Mucosa of descending colon (tissue), 3 donors: ENCODE data around the gene GALNT11. TPM values are rescaled to one million over a fixed set of nuclear protein-coding genes. Genes with fewer than 3 reads are reported as not detected.

ENCODE experiments used
- ATAC-seq: fragments of 200-7000 bp; cut with Tn5 transposase; one replicate; pipeline ENCODE4 v1.9.1; 2020; ENCODE audit warnings: mild to moderate bottlenecking, moderate library complexity
- DNase-seq, 3 donors: peaks; one replicate each; pipeline ENCODE4 v3.0.0-alpha.2; 2020
- H3K36me3 ChIP-seq: fragments of 200-600 bp; one replicate; pipeline ENCODE4 v1.8.0; 2021; ENCODE audit warnings: low read depth, mild to moderate bottlenecking
- H3K4me1 ChIP-seq: fragments of 200-600 bp; one replicate; pipeline ENCODE4 v1.8.0; 2021; ENCODE audit warnings: low read depth, mild to moderate bottlenecking
- H3K4me3 ChIP-seq: fragments of 200-600 bp; one replicate; pipeline ENCODE4 v1.8.0; 2021; ENCODE audit warnings: mild to moderate bottlenecking
- H3K9me3 ChIP-seq: fragments of 200-600 bp; one replicate; pipeline ENCODE4 v1.8.0; 2021; ENCODE audit warnings: mild to moderate bottlenecking
- intact Hi-C, 2 donors: fragments of 100-400 bp; cut with DNase I in 1 of 2; cut with micrococcal nuclease in 1 of 2; formaldehyde crosslinking; loops; one replicate each; pipeline versions ENCODE4 v1.11.0 to v1.11.1; 2022; cut with DNase I, micrococcal nuclease
- total RNA-seq, 3 donors: library from RNA; stranded (reverse); fragmentation: NEBNext Ultra II Directional in 2 of 3; extraction: Animal tissue kit (Norgen Biotek cat#: 25700) in 2 of 3; gene quantifications; one replicate each; pipeline versions ENCODE4 v1.2.1 to v1.2.4, GENCODE V29; 2021 to 2023
- TF ChIP-seq, protein P1 (sequence below): fragments of 200-600 bp; IDR thresholded peaks from one replicate; pipeline ENCODE4 v1.8.0; 2022; ENCODE audit warnings: antibody characterized with exemption, mild to moderate bottlenecking
- donor health status: DM: no; HTN: no; CAD: no; lungs with moderate emphysema.
- donor health status: DM: no; HTN: no; CAD: no.
- donor health status: DM: no; HTN: yes; CAD: no.

GALNT11 gene
- total RNA-seq, 3 donors from 2014 or later, result 16.2 to 29.3 (median 21.9) TPM

GRCh38 chr7:152133804-152134203 is 108.3 kb downstream of the GALNT11 start:
- intact Hi-C loops, result no loop called here
- Histone ChIP-seq H3K4me3 (no peak overlapping the region), H3K36me3 (no peaks in the 10 kb centered on the region), H3K4me1 (no peaks in the 10 kb centered on the region), H3K9me3 (no peaks in the 10 kb centered on the region)
- TF ChIP-seq, protein P1, sequence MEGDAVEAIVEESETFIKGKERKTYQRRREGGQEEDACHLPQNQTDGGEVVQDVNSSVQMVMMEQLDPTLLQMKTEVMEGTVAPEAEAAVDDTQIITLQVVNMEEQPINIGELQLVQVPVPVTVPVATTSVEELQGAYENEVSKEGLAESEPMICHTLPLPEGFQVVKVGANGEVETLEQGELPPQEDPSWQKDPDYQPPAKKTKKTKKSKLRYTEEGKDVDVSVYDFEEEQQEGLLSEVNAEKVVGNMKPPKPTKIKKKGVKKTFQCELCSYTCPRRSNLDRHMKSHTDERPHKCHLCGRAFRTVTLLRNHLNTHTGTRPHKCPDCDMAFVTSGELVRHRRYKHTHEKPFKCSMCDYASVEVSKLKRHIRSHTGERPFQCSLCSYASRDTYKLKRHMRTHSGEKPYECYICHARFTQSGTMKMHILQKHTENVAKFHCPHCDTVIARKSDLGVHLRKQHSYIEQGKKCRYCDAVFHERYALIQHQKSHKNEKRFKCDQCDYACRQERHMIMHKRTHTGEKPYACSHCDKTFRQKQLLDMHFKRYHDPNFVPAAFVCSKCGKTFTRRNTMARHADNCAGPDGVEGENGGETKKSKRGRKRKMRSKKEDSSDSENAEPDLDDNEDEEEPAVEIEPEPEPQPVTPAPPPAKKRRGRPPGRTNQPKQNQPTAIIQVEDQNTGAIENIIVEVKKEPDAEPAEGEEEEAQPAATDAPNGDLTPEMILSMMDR, result no peak
- ATAC-seq (peak; percentile 22), DNase-seq (no peak)

- no peaks in the 10 kb centered on the region for H3K4me1 ChIP-seq
- DNase-seq (no peak), ATAC-seq (no peak)
- intact Hi-C loops, result no loop called here
- peaks cover 5% of the 10 kb centered on the region for H3K36me3 ChIP-seq
- no peaks in the 10 kb centered on the region for H3K9me3 ChIP-seq
- TF ChIP-seq, protein P1, result no peak
- no peak overlapping the region for H3K4me3 ChIP-seq
Observed at GRCh38 chr7:152136686-152137085, 111.2 kb downstream of the GALNT11 start.

GRCh38 chr7:152137476-152138025 is 112.1 kb downstream of the GALNT11 start:
- intact Hi-C loops, result no loop called here
- ATAC-seq (no peak), DNase-seq (no peak)
- peaks cover 5% of the 10 kb centered on the region for H3K36me3 ChIP-seq
- H3K9me3 ChIP-seq, result no peaks in the 10 kb centered on the region
- no peak overlapping the region for H3K4me3 ChIP-seq
- TF ChIP-seq, protein P1, result no peak
- H3K4me1 ChIP-seq, result no peaks in the 10 kb centered on the region

DNA sequence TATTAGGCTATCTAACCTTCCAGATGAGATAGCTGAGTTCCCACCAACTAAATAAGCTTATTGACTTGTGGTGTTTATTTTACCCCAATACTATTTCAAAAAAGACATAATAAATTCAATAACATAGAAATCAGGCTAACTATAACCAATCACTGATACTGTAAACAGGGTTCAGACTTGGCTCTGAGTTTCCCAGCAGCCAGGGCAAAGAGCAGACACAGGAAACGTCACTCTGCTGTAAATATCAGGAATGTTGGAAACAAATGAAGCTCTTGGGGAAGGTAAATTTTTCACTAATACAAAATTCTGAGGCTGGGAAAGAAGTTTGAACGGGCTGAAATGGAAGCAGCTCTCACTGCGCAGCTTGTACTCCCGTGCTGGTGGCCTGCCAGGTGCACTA is 114.6 kb downstream of the GALNT11 start:
- ATAC-seq (no peak), DNase-seq (no peak)
- no peaks in the 10 kb centered on the region for H3K4me1 ChIP-seq
- peaks cover 5% of the 10 kb centered on the region for H3K36me3 ChIP-seq
- no peaks in the 10 kb centered on the region for H3K9me3 ChIP-seq
- TF ChIP-seq, protein P1, result no peak
- no peak overlapping the region for H3K4me3 ChIP-seq
- intact Hi-C loops, result no loop called here

GRCh38 chr7:152140560-152140959 is 115.1 kb downstream of the GALNT11 start:
- DNase-seq (no peak), ATAC-seq (no peak)
- no peak overlapping the region for H3K4me3 ChIP-seq
- intact Hi-C loops, result no loop called here
- H3K4me1 ChIP-seq, result no peaks in the 10 kb centered on the region
- H3K36me3 ChIP-seq, result peaks cover 5% of the 10 kb centered on the region
- H3K9me3 ChIP-seq, result no peaks in the 10 kb centered on the region
- TF ChIP-seq, protein P1, result no peak
